ENCODE data around the gene FUT9. TPM values are rescaled to one million over a fixed set of nuclear protein-coding genes. Genes with fewer than 3 reads are reported as not detected.

FUT9 gene
- total RNA-seq, 1 experiment from 2014 or later, result not detected

- no peak overlapping the region for H3K27ac ChIP-seq (ENCODE audit: low read length)
- intact Hi-C loops (cut with micrococcal nuclease; ENCODE audit: unreplicated experiment), result no loop called here
- TF ChIP-seq CTCF (IDR thresholded peaks at IDR 0.05) (no peak), POLR2AphosphoS5 (IDR thresholded peaks at IDR 0.05; ENCODE audit: low read depth, low read length) (no peak), SIN3A (IDR thresholded peaks at IDR 0.05; ENCODE audit: borderline replicate concordance, insufficient read depth, low read depth, low read length) (no peak), TCF7L2 (IDR thresholded peaks at IDR 0.05; ENCODE audit: low read depth, low read length) (no peak)
- TF ChIP-seq, protein P1, sequence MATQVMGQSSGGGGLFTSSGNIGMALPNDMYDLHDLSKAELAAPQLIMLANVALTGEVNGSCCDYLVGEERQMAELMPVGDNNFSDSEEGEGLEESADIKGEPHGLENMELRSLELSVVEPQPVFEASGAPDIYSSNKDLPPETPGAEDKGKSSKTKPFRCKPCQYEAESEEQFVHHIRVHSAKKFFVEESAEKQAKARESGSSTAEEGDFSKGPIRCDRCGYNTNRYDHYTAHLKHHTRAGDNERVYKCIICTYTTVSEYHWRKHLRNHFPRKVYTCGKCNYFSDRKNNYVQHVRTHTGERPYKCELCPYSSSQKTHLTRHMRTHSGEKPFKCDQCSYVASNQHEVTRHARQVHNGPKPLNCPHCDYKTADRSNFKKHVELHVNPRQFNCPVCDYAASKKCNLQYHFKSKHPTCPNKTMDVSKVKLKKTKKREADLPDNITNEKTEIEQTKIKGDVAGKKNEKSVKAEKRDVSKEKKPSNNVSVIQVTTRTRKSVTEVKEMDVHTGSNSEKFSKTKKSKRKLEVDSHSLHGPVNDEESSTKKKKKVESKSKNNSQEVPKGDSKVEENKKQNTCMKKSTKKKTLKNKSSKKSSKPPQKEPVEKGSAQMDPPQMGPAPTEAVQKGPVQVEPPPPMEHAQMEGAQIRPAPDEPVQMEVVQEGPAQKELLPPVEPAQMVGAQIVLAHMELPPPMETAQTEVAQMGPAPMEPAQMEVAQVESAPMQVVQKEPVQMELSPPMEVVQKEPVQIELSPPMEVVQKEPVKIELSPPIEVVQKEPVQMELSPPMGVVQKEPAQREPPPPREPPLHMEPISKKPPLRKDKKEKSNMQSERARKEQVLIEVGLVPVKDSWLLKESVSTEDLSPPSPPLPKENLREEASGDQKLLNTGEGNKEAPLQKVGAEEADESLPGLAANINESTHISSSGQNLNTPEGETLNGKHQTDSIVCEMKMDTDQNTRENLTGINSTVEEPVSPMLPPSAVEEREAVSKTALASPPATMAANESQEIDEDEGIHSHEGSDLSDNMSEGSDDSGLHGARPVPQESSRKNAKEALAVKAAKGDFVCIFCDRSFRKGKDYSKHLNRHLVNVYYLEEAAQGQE (IDR thresholded peaks at IDR 0.05; ENCODE audit: insufficient read depth in 1 of 2, low read depth in 2 of 2, low read length in 1 of 2), result no peak
- H3K27me3 ChIP-seq (ENCODE audit: control insufficient read depth, insufficient read depth, low read length), result no peaks in the 10 kb centered on the region
- DNase-seq (ENCODE audit: low read depth, low spot score) (no peak), ATAC-seq (no peak)
- H3K4me3 ChIP-seq (ENCODE audit: low read depth in 2 of 2, low read length in 2 of 2), result no peak overlapping the region
- ChIA-PET CTCF (no interaction called here), POLR2A (no interaction called here)
- H3K9me3 ChIP-seq (ENCODE audit: control insufficient read depth, insufficient read depth, low read depth, low read length), result no peaks in the 10 kb centered on the region
- H3K36me3 ChIP-seq (ENCODE audit: control insufficient read depth, insufficient read depth, low read length), result no peaks in the 10 kb centered on the region
- no TSS peak for BruUV-seq (replicated peaks)
- in situ Hi-C loops (cut with HindIII; ENCODE audit: low pct_unique_long_range_greater_than_20kb, low sequenced_read_pairs), result no loop called here
- no peaks in the 10 kb centered on the region for H3K4me1 ChIP-seq (ENCODE audit: control insufficient read depth, insufficient read depth, low read length)
Observed at GRCh38 chr6:96051555-96051954, 35.8 kb downstream of the FUT9 start.

DNA sequence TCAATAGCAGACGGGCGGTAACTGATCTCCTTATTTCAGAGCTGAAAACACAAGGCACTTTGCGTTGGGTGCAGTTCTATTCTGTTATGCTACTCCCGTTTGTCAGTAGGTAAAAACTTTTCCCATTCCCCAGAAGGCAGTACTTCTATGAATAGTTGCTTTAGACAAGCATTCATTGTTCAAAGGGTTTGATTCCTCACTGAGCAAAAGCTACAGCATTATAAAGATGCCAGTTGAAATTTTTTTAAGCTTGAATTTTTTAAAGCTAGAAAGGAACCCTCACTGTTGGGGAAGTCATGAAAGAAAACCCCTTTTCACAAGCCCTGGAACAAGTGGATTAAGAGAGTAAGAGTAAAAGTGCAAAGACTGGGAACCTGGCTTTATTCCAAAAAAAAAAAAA lies 42.3 kb downstream of the FUT9 start:
- CTCF ChIA-PET, result interaction anchor here (0.6 to 0.7 kb wide), 2 partner anchors 163 to 414 kb away, joined by 4 to 14 read pairs; no protein-coding TSS in a partner anchor
- no peak for ATAC-seq
- in situ Hi-C loops (cut with HindIII; ENCODE audit: low pct_unique_long_range_greater_than_20kb, low sequenced_read_pairs), result no loop called here

GRCh38 chr6:96059586-96059985 lies 43.8 kb downstream of the FUT9 start:
- DNase-seq (ENCODE audit: low read depth, low spot score) (no peak), ATAC-seq (no peak)
- intact Hi-C loops (cut with micrococcal nuclease; ENCODE audit: unreplicated experiment) (no loop called here), in situ Hi-C loops (cut with HindIII; ENCODE audit: low pct_unique_long_range_greater_than_20kb, low sequenced_read_pairs) (no loop called here)
- Histone ChIP-seq H3K4me1 (ENCODE audit: control insufficient read depth, insufficient read depth, low read length) (no peaks in the 10 kb centered on the region), H3K4me3 (ENCODE audit: low read depth in 2 of 2, low read length in 2 of 2) (no peak overlapping the region), H3K27ac (ENCODE audit: low read length) (no peak overlapping the region), H3K27me3 (ENCODE audit: control insufficient read depth, insufficient read depth, low read length) (no peaks in the 10 kb centered on the region), H3K9me3 (ENCODE audit: control insufficient read depth, insufficient read depth, low read depth, low read length) (no peaks in the 10 kb centered on the region), H3K36me3 (ENCODE audit: control insufficient read depth, insufficient read depth, low read length) (no peaks in the 10 kb centered on the region)
- BruUV-seq (replicated peaks), result no TSS peak
- TF ChIP-seq POLR2AphosphoS5 (IDR thresholded peaks at IDR 0.05; ENCODE audit: low read depth, low read length) (no peak), CTCF (IDR thresholded peaks at IDR 0.05) (no peak), TCF7L2 (IDR thresholded peaks at IDR 0.05; ENCODE audit: low read depth, low read length) (no peak)
- TF ChIP-seq, protein P1 (IDR thresholded peaks at IDR 0.05; ENCODE audit: insufficient read depth in 1 of 2, low read depth in 2 of 2, low read length in 1 of 2), result no peak
- POLR2A ChIA-PET, result no interaction called here
- CTCF ChIA-PET, result no interaction called here

More for the DNA sequence above, 42.3 kb downstream of the FUT9 start:
- intact Hi-C loops (cut with micrococcal nuclease; ENCODE audit: unreplicated experiment), result no loop called here
- Histone ChIP-seq H3K36me3 (ENCODE audit: control insufficient read depth, insufficient read depth, low read length) (no peaks in the 10 kb centered on the region), H3K4me1 (ENCODE audit: control insufficient read depth, insufficient read depth, low read length) (no peaks in the 10 kb centered on the region), H3K27ac (ENCODE audit: low read length) (no peak overlapping the region), H3K9me3 (ENCODE audit: control insufficient read depth, insufficient read depth, low read depth, low read length) (no peaks in the 10 kb centered on the region), H3K27me3 (ENCODE audit: control insufficient read depth, insufficient read depth, low read length) (no peaks in the 10 kb centered on the region), H3K4me3 (ENCODE audit: low read depth in 2 of 2, low read length in 2 of 2) (no peak overlapping the region)
- no peak for TF ChIP-seq SIN3A (IDR thresholded peaks at IDR 0.05; ENCODE audit: borderline replicate concordance, insufficient read depth, low read depth, low read length)
- no peak for DNase-seq (ENCODE audit: low read depth, low spot score)
- no TSS peak for BruUV-seq (replicated peaks)
- POLR2A ChIA-PET, result no interaction called here

All from Panc1 (cell line).